ENCODE measurements around the gene TRAF1. TPM values are rescaled to one million over a fixed set of nuclear protein-coding genes. Genes with fewer than 3 reads are reported as not detected.

Gene TRAF1
- polyA plus RNA-seq, 1 donor from 2014 or later: 0.89 TPM

DNA sequence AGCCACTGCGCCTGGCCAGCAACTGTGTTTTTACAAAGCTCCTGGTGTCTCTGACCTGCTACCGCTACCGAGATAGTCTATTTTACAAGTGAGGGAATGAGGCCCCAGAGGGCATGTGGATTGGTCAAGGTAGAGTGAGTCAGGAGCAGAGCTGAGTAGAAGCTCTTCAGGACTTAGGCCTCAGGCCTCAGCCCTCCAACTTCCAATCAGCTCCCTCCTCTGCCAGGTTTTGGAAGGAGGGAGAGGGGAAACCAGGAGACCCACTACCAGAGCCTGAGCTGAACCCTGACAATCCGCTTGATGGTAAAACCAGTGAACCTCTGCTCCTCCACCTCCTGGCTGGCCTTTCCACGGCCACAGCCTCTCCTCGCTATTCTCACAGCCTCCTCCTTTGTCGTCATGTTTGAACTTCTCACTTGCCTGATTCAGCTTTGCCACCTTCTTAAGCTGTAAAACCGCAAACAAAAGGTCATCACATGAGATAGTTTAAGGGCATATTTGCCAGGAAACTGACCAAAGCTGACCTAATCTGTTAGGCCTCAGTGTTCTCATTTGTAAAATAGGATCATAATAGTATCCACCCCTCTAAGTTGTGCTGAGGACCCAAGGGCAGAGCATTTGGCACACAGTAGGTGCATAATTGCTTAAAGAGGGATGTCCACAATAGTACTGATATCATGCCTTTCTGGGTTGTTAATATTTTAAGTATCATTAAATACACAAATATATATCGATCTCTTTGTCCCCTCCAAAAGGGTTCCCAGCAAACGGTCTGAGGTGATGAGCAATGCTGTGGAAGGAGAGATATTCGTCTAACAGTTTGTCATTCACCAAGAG is 1.7 kb downstream of the TRAF1 start:
- H3K4me3 ChIP-seq (ENCODE audit: low read length): no peak overlapping the region
- H3K27ac ChIP-seq (ENCODE audit: low read length): no peak overlapping the region
- H3K9me2 ChIP-seq (ENCODE audit: insufficient read depth, low read length): no peaks in the 10 kb centered on the region
- H3K9ac ChIP-seq (ENCODE audit: low read length): no peak overlapping the region
- no peaks in the 10 kb centered on the region for H3K9me3 ChIP-seq (ENCODE audit: low read length)
- no peaks in the 10 kb centered on the region for H4K20me1 ChIP-seq (ENCODE audit: insufficient read depth)
- TF ChIP-seq EZH2 (IDR thresholded peaks at IDR 0.05; ENCODE audit: borderline replicate concordance, insufficient read depth, low read length, poor library complexity, severe bottlenecking): no peak
- TF ChIP-seq EP300 (conservative IDR thresholded peaks at IDR 0.05; ENCODE audit: poor library complexity, severe bottlenecking): no peak
- no peak for TF ChIP-seq TAF1 (IDR thresholded peaks at IDR 0.05; ENCODE audit: low read depth)
- TF ChIP-seq RAD21 (conservative IDR thresholded peaks at IDR 0.05): no peak
- H3K36me3 ChIP-seq (ENCODE audit: insufficient read depth, low read length): no peaks in the 10 kb centered on the region
- no peaks in the 10 kb centered on the region for H3K79me2 ChIP-seq (replicated peaks; ENCODE audit: insufficient read depth, low read length)
- no peak overlapping the region for H3K4me2 ChIP-seq (ENCODE audit: low read length)
- peaks cover 15% of the 10 kb centered on the region for H3K27me3 ChIP-seq (ENCODE audit: insufficient read depth, low read depth, low read length)
- H3F3A ChIP-seq (ENCODE audit: insufficient read depth, low read length, poor library complexity, severe bottlenecking): no peaks in the 10 kb centered on the region
- no peak overlapping the region for H2AFZ ChIP-seq (ENCODE audit: low read depth, low read length)

DNA sequence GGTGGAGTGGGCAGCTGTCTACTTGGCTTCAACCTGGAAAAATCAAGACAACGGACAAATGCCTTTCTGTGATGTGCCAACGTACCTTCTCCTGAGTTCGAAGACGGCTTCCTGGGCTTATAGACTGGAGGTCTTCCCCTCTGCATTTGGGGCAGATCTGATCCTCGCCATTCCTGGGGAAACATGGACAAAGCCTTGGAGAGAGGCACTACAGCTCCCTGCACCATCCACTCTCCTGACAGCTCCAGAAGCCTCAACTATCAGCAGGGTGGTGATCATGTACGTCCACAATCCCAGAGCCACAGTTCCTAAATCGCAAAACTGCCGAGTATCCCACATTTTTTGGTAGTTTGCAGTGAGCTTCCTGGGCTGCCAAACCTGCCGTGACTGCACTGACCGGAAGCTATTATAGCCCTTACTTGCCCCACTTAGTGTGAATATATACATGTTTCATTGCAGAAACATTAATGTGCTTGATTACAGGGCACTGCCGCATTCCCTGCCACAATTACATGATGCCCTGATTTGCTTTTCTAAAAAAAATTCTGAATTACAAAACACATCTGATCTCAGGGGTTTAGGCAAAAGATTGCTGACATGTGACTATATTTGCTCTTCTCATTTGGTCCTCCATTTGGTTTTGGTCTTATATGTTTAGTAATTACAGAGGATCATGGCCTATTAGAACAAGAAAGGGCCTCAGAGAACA is 2.8 kb downstream of the TRAF1 start:
- Histone ChIP-seq H3F3A (ENCODE audit: insufficient read depth, low read length, poor library complexity, severe bottlenecking) (no peaks in the 10 kb centered on the region), H3K79me2 (replicated peaks; ENCODE audit: insufficient read depth, low read length) (no peaks in the 10 kb centered on the region), H3K9me3 (ENCODE audit: low read length) (no peaks in the 10 kb centered on the region), H3K4me2 (ENCODE audit: low read length) (no peak overlapping the region), H3K27me3 (ENCODE audit: insufficient read depth, low read depth, low read length) (peaks cover 6% of the 10 kb centered on the region), H3K9me2 (ENCODE audit: insufficient read depth, low read length) (no peaks in the 10 kb centered on the region), H2AFZ (ENCODE audit: low read depth, low read length) (no peak overlapping the region), H3K9ac (ENCODE audit: low read length) (no peak overlapping the region), H4K20me1 (ENCODE audit: insufficient read depth) (no peaks in the 10 kb centered on the region), H3K27ac (ENCODE audit: low read length) (no peak overlapping the region), H3K4me3 (ENCODE audit: low read length) (no peak overlapping the region), H3K36me3 (ENCODE audit: insufficient read depth, low read length) (no peaks in the 10 kb centered on the region)
- TF ChIP-seq TAF1 (IDR thresholded peaks at IDR 0.05; ENCODE audit: low read depth): no peak
- no peak for TF ChIP-seq RAD21 (conservative IDR thresholded peaks at IDR 0.05)
- TF ChIP-seq EZH2 (IDR thresholded peaks at IDR 0.05; ENCODE audit: borderline replicate concordance, insufficient read depth, low read length, poor library complexity, severe bottlenecking): no peak
- TF ChIP-seq, protein P1, sequence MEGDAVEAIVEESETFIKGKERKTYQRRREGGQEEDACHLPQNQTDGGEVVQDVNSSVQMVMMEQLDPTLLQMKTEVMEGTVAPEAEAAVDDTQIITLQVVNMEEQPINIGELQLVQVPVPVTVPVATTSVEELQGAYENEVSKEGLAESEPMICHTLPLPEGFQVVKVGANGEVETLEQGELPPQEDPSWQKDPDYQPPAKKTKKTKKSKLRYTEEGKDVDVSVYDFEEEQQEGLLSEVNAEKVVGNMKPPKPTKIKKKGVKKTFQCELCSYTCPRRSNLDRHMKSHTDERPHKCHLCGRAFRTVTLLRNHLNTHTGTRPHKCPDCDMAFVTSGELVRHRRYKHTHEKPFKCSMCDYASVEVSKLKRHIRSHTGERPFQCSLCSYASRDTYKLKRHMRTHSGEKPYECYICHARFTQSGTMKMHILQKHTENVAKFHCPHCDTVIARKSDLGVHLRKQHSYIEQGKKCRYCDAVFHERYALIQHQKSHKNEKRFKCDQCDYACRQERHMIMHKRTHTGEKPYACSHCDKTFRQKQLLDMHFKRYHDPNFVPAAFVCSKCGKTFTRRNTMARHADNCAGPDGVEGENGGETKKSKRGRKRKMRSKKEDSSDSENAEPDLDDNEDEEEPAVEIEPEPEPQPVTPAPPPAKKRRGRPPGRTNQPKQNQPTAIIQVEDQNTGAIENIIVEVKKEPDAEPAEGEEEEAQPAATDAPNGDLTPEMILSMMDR (IDR thresholded peaks at IDR 0.05; ENCODE audit: poor library complexity, severe bottlenecking): no peak
- no peak for TF ChIP-seq MXI1 (conservative IDR thresholded peaks at IDR 0.05; ENCODE audit: poor library complexity, severe bottlenecking)
- TF ChIP-seq, protein P2, sequence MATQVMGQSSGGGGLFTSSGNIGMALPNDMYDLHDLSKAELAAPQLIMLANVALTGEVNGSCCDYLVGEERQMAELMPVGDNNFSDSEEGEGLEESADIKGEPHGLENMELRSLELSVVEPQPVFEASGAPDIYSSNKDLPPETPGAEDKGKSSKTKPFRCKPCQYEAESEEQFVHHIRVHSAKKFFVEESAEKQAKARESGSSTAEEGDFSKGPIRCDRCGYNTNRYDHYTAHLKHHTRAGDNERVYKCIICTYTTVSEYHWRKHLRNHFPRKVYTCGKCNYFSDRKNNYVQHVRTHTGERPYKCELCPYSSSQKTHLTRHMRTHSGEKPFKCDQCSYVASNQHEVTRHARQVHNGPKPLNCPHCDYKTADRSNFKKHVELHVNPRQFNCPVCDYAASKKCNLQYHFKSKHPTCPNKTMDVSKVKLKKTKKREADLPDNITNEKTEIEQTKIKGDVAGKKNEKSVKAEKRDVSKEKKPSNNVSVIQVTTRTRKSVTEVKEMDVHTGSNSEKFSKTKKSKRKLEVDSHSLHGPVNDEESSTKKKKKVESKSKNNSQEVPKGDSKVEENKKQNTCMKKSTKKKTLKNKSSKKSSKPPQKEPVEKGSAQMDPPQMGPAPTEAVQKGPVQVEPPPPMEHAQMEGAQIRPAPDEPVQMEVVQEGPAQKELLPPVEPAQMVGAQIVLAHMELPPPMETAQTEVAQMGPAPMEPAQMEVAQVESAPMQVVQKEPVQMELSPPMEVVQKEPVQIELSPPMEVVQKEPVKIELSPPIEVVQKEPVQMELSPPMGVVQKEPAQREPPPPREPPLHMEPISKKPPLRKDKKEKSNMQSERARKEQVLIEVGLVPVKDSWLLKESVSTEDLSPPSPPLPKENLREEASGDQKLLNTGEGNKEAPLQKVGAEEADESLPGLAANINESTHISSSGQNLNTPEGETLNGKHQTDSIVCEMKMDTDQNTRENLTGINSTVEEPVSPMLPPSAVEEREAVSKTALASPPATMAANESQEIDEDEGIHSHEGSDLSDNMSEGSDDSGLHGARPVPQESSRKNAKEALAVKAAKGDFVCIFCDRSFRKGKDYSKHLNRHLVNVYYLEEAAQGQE (IDR thresholded peaks at IDR 0.05; ENCODE audit: borderline replicate concordance): no peak
- no peak for TF ChIP-seq POLR2AphosphoS5 (IDR thresholded peaks at IDR 0.05)
- no peak for TF ChIP-seq EP300 (conservative IDR thresholded peaks at IDR 0.05; ENCODE audit: poor library complexity, severe bottlenecking)
- TF ChIP-seq SMC3 (conservative IDR thresholded peaks at IDR 0.05; ENCODE audit: poor library complexity): no peak

All from neural cell (in vitro differentiated cells).